Fibroblast of pulmonary artery (primary cell): ENCODE measurements around the gene DNAJC1.
"Not testable (repeated sequence)": the region's sequence is repeated elsewhere in the genome, so short reads cannot be mapped to it uniquely, and the experiment has no call there.

ENCODE experiments used
- DNase-seq: peaks from one replicate; pipeline ENCODE4 v3.0.0-alpha.2; 2010; ENCODE audit warnings: low read depth
- H3K4me3 ChIP-seq: replicated peaks from 2 replicates; pipeline ENCODE4 v1.5.1; 2011; ENCODE audit warnings: low read depth, mild to moderate bottlenecking, control low read depth, low read length, moderate library complexity
- TF ChIP-seq, protein P1 (sequence below): IDR thresholded peaks from 2 replicates; pipeline ENCODE4 v1.5.1; 2011; ENCODE audit warnings: mild to moderate bottlenecking, control low read depth, low read length, inconsistent platforms; ENCODE audit errors: missing control alignments

The DNAJC1 gene

DNA sequence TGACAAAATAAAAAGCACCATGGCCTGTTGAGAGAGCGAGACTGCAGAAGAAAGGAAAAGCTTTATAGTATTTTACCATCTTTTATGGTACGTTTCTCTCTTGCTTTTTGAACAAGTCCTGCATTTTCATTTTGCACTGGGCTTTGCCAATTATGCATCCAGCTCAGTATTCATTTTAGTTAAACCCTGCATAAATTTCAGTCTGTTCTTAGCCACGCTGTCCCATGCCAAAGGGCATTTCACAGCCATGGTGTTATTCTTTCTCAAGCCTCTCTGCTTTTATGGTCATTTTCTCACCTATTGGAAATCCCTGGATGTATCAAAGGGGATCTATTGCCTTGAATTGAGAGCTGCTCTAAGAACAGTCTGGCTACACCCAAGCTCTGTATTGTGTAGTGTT is 30.8 kb upstream of the DNAJC1 start:
- no peak for DNase-seq
- TF ChIP-seq, protein P1, sequence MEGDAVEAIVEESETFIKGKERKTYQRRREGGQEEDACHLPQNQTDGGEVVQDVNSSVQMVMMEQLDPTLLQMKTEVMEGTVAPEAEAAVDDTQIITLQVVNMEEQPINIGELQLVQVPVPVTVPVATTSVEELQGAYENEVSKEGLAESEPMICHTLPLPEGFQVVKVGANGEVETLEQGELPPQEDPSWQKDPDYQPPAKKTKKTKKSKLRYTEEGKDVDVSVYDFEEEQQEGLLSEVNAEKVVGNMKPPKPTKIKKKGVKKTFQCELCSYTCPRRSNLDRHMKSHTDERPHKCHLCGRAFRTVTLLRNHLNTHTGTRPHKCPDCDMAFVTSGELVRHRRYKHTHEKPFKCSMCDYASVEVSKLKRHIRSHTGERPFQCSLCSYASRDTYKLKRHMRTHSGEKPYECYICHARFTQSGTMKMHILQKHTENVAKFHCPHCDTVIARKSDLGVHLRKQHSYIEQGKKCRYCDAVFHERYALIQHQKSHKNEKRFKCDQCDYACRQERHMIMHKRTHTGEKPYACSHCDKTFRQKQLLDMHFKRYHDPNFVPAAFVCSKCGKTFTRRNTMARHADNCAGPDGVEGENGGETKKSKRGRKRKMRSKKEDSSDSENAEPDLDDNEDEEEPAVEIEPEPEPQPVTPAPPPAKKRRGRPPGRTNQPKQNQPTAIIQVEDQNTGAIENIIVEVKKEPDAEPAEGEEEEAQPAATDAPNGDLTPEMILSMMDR = no peak
- no peak overlapping the region for H3K4me3 ChIP-seq

DNA sequence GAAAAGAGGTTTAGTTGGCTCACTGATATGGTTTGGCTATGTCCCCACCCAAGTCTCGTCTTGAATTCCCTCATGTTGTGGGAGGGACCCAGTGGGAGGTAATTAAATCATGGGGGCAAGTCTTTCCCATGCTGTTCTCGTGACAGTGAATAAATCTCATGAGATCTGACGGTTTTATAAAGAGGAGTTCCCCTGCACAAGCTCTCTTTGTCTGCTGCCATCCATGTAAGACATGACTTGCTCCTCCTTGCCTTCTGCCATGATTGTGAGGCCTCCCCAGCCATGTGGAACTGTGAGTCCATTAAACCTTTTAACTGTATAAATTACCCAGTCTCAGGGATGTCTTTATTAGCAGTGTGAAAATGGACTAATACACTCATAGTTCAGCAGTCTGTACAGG is 28.7 kb upstream of the DNAJC1 start:
- not testable (repeated sequence) for H3K4me3 ChIP-seq, DNase-seq

DNA sequence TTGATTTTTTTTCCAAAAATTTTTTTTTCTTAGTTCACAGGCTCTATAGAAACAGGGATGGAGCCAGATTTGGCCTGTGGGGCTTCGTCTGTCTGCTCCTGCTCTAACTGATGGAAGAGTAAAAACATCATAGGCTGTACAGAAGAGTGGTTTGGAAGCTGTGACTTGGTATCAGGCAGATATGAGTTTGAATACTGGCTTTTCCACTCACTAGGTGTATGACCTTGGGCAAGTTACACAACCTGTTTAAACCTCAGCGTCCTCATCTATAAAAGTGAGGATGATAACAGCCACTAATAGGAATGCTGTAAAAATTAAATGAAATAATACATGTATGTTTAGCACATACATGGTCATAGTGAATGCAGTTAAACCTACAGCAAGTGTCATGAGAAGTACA is 26.9 kb upstream of the DNAJC1 start:
- no peak overlapping the region for H3K4me3 ChIP-seq
- no peak for DNase-seq
- TF ChIP-seq, protein P1 = no peak

DNA sequence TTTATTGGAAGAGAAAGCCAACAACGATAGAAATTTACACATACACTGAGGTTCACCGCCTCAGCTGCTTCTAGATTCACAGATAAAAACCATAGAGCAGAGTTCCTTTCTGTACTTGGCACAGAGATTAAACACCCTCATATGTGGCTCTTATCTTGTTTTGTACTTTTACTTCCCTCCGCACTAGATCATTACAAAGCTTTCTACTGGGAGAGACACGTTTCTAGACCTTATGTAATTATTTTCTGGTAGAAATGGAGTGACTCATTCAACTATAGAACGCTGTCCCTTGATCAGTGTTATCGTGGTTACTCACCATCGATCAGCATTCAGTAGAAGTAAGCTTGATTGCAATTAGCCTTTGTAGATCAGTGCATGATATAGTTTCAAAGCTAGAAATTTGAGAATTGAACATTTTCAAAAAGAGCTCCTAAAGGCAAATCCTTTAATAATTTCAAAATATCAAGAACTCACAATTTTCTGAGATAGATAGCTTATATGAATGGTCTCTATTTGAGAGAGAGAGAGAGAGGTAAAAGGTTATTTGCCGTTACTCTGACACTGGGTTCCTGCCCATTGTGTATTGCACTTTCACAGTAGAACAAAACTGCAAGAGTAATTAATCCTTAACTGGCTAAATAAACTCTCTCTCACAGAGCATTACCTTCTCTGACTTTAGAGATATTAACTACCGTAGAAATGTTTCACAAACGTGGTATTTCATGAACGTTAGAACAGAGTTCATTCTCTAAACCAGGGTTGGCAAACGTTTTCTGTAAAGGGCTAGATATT is 26.1 kb upstream of the DNAJC1 start:
- H3K4me3 ChIP-seq = no peak overlapping the region
- TF ChIP-seq, protein P1 = no peak
- DNase-seq = peak; percentile 23

DNA sequence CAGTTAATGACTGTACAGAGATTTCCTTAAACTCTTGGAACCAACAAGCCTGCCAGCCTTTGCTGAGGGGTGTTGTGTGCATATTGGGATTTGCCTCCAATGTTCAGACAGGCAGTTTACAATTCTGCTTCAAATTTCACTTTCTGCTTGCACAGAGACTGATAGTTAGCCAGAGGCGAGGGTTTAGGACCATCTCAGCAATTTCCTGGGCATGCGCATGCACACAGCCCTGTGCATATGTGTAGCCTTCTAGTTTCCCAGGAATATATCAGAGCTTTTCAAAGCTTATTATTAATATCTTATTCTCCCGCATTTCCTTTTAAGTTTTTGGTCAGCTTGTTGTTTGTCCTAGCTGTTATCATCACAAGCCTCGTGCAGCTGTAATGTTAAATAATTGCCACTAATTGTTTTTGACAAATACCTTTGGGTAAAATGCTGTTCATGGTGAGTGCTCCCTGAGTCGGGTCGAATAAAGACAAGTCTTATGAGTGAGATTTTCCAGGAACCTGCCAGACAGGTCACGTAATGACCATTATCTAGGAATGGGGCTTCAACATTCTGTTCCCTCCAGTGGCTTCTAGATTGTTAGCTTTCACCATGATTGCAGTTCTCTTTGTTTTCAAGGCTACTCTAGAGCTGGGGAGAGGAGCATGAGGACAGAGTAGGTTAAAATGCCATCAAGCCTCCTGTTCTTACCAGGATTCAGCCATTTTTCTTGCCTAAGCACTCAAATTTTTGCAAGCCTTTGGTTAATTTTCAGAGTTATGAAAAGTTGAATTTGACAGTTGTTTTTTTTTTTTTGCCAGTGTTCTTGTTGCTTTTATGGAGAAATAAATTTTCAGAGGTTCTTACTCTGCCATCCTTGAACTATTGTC is 24.1 kb upstream of the DNAJC1 start:
- DNase-seq = no peak
- TF ChIP-seq, protein P1 = no peak
- H3K4me3 ChIP-seq = no peak overlapping the region

DNA sequence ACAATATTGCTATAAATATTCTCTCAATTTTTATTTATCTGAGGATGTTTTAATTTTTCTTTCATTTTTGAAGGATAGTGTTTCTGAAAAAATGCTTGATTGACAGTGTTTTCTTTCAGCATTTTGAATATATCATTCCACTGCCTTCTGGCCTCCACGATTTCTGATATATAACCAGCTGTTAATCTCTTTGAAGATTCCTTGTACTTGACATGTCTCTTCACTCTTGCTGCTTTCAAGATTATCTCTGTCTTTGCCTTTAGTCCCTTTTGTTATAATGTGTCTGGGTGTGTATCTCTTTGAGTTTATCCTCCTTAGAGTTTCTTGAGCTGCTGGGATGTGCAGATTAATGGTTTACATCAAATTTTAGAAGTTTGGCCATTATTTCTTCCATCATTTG is 22.8 kb upstream of the DNAJC1 start:
- no peak overlapping the region for H3K4me3 ChIP-seq
- TF ChIP-seq, protein P1 = no peak
- no peak for DNase-seq

DNA sequence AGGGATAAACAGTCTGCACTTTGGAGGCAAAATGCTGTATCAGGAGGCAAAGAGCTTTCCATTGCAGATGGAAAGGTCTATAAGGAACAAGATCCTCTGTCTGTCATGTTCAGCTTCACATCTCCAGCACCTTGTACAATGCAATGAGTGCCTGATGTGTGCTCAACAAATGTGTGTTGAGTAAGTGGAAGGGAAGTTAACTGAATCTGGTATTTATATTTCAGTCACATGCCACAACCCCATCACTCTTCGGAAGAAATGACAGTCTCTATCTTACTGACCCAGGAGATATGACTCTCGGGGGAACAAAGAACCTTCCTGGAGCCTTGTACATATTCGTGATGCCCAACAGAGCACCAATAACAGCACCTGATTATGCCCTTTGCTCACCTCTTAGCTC is 20.0 kb upstream of the DNAJC1 start:
- no peak overlapping the region for H3K4me3 ChIP-seq
- no peak for DNase-seq
- TF ChIP-seq, protein P1 = no peak
